RKO (cell line): Measurements from ENCODE around the gene MED13L.

ENCODE experiments used
- DNase-seq: peaks from one replicate; pipeline ENCODE4 v3.0.0-alpha.2; 2016; ENCODE audit warnings: low spot score

The MED13L gene

DNA sequence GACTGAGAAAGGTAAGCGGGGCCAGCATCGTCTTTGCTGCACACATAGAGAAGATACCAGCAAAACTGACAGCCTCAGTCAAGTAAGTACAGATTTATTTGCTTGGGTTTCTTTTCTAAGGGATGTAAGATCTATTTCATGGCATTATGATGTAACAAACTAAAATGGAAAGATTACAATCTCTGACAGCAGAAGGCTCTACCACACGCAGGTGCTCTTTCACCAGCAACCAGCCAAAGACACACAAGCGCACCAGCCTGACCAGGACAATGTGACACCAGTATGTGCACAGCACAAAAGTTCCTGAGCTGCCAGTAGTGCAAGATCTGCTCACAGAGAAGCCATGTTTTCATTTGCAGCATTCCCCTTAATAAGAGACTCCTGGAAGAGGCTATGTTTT lies 311.1 kb downstream of the MED13L start:
- no peak for DNase-seq

DNA sequence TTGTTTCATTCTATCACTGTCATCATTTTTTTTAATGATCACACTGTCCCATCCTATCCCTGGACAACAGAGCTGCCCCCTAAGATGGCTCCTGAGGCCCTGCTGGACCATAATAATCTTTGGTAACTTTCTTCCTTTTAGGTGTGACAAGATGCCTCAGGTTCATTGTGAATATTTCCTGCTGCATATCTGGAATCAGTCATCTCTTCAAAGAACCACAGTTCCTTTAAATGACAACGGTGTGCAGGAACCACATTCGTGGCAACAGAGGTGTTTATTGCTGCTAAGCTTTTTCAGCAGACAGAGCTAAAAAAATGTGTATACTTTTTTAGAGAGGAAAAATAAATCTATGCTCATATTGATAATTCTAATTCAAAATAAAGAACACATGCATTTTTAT lies 312.9 kb downstream of the MED13L start:
- no peak for DNase-seq

DNA sequence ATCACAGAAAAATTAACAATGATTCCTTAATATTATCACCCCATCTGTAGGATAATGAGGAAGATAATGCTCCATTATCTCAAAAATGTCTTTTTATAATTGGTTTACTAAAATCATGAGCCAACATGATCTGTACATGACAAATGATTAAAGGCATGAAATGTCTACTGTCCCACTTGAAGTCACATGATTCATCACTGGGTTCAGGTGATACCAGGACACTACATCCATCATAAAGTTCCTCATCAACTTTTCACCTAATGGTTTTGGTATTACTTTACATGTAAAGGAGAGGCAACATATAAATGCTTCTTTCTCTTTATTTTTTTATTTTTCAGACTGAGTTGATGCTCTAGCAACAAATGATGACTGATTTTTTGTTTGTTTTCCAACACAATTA lies 313.3 kb downstream of the MED13L start:
- DNase-seq: no peak

DNA sequence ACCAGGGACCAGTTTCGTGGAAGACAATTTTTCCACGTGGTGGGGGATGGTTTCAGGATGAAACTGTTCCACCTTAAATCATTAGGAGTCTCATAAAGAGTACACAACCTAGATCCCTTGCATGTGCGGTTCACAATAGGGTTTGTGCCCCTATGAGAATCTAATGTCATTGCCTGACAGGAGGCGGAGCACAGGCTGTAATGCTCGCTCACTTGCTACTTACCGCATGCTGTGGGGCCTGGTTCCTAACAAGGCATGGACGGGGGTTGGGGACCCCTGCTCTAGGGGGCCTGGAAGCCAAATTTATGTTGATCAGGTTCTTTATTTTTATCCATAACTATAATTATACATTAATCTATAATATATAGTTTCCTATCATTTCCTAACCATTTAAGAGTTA lies 315.3 kb downstream of the MED13L start:
- no peak for DNase-seq

DNA sequence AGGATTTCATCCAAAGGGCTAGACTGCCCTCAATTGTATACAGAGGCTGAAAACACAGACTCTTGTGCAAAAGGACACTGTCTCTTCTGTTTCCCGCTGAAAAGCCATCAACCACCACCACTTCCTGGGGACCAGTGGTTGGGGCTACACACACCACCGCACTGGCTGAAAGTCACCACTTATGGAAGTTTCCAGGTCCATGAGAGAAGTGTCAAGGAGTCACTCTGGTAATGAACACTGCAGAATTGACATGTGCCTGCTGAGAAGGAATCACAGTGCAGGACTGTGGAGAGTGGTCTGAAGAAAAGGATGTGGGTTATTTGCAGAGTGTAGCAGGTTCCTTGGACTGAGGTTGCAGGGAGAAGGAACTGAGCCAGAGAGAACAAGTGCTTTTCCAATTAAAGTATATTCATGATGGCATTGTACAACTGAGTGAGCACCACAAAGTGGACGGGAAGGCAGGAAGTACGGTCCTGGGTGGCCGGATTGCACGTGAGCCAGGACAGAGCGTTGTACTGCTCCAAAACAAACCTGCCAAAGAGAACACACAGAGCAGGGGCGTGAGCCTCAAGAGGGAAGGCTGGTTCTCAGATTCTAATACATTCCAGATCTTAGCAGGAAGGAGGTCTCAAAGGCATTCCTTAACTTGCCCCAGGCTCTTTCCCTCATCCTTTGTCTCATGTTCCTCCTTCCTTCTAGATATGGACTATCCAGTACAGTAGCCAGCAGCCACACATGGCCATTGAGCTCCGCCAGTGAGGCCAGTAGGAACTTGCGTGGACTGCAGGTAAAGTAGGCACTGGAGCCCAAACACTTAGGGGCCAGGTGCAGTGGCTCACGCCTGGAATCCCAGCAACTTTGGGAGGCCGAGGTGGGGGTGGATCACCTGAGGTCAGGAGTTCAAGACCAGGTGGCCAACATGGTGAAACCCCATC lies 316.4 kb downstream of the MED13L start:
- DNase-seq: no peak

DNA sequence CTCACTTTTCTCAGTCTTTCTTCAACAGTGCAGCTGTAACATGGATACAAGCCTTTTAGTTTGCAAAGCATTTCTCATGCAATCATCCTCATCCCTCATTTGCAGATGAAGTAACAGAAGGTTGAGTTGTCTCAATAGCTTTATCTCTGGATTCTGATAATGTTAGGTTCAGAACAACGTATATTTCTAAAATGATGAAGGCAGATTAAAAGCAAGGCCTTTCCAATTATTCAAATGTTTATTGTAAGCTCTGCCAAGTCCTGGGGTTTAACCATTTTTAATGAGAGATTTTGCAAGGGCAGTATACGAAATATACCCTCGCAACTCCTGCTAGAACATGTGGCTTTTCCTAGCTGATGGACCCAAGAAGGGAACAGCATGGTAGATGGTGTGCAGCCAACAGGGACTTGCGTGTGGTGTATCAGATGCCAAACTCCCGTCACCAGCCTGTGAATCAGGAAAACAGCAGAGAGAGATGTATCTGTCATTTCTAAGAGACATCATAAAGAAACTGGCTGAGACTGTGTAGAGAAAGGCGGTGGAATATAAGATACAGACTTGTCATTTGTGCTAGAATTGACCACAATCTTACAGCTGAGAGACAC lies 319.7 kb downstream of the MED13L start:
- DNase-seq: no peak

DNA sequence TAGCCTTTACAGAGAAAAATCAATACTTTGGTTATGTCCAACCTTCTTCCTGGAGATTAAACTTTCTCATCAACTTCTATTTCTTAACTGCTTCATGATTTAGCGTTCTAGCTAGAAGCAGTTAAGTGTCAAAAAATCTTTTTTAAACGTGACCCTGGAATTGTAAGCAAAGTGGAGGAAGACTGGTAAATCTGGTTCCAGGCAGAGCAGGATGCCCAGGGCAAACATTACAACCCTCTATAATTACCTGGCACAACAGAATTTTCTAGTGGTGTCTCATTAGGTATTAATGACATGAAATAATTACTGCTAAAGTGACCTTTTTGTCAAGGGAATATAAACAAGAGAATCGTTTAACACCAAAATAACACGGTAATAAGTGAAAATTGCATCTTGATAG lies 320.8 kb downstream of the MED13L start:
- DNase-seq: no peak

DNA sequence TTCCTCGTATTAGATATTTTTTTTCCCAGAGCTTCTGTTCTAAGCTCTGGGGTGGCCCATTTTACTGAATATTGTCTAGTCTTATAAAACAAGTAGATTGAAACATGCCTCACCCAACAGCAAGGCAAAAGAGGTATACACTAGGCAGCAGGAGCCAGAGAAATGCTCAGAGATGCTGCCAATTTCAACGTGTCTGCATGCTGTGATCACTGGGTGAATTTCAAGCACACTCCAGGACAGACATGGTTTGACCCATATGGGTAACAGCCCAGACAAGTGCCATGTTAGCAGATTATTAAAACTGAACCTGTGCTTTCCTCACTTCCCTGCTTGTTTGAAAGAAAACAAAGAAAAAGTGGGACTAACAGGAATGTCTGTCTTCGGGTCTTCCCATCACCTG lies 321.3 kb downstream of the MED13L start:
- DNase-seq: no peak

DNA sequence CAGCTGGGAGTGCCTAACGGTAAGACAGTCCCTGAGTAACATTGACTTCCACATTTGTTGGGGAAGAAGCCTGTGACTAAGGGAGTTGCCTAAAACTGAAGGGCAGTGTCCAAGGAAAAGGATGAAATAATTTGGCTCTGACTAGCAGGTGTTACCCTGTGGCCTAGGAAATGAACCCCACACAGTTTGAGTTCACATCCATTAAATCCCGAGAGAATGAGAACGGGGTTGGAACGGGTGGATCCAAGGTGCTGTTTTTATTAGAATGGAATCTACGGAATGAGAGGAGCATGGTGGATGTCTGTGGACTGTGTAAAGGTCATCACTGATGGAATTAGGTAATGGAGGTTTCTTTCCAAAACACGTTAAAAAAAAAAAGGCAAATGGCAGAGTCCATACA lies 324.0 kb downstream of the MED13L start:
- no peak for DNase-seq

DNA sequence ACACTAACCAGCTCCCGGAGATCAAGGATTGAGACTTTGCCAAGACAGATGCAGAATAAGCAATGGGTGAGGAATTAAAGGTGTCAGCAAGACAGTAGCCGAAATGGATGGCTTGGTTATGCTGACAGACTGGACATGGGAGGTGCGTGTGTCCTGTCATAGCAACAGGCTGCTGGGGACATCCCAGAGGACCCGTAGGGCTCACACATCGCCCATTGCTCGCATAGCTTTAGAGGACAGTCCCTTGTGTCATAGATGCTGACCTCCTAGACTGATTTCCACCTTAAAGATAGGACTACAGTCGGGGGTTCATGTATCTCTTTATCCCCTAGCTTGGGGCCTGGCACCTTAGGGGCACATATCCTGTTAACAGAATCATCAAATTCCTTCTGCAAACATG lies 324.5 kb downstream of the MED13L start:
- DNase-seq: no peak

DNA sequence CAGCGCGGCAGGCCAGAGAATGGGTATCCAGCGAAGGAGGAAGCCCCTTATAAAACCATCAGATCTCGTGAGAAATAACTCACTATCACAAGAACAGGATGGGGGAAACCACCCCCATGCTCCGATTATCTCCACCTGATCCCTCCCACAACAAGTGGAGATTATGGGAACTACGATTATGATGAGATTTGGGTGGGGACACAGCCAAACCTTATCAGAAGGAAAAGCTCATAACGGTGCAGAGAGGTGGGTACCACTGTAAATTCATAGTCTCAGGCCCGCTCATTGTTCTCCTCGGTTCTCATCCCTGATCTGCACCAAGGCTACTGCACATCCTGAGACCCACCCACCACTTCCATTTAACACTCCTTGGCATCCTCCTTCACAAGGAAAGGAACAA lies 326.5 kb downstream of the MED13L start:
- DNase-seq: no peak

DNA sequence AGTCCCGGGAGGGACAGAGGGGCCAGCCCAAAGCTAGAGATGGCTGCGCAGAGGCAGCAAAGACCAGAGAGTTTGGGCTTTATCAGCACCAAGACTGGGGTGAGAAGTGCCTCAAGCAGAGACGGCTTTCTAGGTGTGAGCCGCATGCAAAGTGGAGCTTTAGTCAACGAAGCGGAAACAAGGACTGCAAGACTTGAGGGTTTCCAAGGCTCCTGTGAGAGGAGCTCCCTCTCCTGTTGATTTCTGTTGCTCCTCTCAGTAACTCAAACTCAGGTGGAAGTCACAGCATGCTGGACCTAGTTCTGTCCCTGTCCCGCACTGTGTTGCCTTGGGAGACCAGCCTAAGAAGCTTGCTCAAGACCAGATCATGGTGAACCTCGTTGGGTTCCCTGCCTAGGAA lies 327.8 kb downstream of the MED13L start:
- no peak for DNase-seq

DNA sequence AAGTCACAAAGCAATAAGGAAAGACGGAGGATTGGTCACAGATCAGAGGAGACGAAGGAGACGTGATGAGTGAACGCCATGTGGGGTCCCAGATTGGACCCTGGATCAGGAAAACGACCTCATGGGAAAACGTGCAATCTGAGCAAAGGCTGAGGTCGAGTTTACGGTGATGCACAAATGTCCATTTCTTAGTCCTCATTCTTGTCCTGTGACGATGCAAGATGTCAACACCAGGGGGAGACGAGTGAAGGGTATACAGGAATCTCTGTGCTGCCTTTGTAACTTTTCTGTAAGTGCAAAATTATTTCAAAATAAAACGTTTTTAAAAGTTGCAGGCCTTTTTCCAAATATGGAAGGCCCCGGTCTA lies 329.8 kb downstream of the MED13L start:
- no peak for DNase-seq

DNA sequence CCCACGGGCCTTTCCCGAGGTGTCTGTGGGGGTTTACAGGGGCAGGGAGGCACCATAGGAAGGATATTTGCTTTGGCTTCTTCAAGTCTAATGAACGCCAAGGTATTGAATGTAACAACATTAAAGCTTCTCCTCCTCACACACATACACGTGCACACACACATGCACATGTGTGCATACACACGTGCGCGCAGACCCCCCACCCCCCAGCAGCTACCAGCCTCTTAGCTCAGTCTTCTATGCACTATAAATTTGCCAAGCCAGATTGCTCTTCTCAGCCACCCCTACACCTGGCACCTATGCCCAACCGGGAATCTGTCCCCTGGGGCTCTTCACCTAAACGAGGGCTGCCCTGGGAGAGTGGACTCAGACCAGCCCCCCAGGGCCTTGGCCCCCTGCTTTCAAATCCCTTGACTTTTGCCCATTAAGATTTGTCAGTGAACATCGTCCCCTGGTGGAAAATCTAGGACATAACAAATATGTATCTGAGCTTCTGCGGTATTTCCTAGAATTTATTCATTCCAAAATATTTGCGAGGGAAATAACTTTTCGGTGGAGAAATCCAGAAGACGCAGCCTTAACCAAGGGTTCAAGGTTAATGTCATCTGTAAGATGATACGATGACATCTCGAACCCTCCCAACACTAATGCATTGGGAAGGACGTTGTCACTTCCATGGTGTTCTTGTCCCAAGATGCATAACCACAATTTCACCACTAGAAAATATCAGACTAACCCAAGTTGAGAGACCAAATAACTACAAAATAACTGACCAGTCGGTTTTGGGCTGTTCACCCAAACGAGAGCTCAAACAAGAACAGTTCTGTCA lies 330.4 kb downstream of the MED13L start:
- DNase-seq: no peak

DNA sequence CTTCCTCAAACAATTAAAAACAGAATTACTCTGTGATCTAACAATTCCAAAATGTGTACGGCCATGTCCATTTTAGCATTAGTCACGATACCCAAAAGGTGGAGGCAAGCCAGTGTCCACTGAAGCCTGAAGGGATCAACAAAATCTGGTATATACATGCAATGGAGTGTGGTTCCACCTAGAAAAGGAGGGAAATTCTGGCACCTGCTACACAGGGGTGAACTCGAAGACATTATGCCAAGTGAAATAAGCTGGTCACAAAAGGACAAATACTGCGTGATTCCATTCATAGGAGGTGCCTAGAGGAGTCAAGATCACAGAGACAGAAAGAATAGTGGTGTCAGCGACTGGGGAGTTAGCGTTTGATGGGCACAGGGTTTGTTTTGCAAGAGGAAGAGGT lies 331.4 kb downstream of the MED13L start:
- DNase-seq: no peak

DNA sequence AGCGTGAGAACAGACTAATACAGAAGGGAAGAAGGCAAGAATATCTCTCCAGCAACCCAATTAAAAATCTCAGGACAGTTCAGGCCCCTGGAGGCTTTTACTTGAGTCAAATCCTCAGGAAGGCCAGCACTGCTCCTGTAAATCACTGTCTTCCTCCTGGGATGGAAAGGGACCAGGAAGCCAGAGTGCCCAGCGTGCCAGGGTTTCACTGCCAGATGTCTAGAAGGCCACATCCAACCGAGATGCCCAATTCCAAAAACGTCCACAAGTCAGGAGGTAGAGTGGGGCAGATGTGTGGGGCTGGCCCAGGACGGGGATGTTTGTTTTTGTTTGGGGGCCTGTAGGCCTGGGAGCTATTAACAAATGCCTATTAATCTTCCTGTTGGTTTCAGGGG lies 332.0 kb downstream of the MED13L start:
- DNase-seq: no peak

DNA sequence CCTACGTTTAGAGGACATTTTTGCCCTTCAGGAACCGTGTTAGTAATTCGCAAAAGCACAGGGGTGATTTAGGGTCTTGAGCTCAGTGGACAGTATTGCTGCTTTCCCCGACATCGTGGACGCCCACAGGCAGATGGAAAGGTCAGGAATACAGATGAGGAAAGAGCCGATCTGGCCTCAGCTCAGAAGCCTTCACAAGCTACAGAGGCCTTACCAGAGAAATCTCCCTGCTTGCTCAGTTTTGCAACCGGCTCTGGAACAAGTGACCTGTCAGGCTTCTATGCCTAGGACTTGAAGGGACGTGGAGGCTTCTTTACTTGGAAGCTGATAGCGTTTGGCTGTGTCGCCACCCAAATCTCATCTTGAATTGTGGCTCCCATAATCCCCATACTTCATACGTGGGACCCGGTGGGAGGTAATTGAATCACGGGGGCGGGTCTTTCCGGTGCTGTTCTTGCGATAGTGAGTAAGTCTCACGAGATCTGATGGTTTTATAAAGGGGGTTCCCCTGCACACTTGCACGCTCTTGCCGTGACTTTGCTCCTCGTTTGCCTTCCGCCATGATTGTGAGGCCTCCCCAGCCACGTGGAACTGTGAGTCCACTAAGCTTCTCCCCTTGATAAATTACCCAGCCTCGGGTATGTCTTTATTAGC lies 332.5 kb downstream of the MED13L start:
- DNase-seq: no peak

DNA sequence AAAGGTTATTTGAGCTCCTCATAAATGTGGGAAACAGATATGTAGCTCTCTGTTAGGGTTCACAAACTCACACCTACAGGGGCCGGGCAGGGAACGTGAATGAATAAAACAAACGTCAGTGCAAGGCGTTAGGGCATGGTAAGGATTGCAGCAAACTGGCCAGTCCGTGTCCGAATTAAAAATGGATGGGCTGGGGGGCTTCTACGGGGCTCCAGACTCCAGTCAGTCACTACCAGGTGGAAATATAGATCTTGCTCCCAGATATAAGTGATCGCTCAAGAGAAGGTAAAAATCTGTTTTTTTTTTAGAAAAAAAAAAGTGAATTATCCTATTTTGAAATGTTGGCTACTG lies 333.1 kb downstream of the MED13L start:
- DNase-seq: no peak

DNA sequence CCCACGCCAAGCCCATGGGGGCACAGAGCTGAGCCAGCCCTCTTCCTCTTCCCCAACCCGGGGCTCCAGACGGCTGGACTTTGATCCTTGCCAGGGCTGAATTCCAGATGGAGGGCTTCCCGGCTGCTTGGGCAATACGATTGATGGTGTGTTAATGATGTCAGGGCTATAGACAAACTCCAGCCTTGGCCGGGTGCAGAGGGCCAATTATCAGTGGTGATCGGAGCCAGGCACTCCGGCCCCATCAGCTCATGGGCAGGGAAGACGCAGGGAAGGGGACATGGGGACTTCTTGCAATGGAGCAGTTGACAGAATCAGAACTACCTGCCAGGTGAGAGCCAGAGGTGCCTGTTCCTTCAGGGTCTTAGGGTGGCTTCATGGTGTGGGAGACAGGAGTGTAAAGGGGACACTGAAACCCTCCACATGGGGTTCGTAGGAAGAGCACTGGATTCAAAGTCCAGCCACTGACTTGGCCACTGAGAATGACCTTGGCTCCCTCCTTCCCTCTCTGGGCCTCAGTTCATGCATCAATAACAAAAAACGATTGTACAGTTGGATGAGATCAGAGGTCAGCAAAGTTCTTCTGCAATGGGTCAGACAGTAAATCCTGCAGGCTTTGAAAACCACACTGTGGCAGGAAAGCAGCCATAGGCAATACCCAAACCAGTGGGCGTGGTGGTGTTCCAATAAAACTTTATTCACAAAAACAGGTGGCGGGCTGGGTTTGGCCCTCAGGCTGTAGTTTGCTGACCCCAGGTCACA lies 333.7 kb downstream of the MED13L start:
- no peak for DNase-seq

DNA sequence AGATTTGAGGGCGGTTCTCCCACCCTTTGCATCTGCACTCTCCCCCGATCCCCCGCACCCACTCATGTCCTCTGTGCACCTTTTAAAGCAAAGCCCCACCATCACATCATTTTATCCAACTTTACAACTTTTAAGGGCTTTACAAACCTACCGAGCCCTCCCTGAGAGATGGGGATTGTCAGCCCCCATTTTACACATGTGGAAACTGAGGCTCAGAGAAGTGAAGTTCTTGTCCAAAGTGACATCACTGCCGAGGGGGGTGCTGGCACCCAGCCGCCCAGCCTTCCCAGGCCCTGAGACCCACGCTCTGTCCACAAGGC lies 334.2 kb downstream of the MED13L start:
- no peak for DNase-seq

DNA sequence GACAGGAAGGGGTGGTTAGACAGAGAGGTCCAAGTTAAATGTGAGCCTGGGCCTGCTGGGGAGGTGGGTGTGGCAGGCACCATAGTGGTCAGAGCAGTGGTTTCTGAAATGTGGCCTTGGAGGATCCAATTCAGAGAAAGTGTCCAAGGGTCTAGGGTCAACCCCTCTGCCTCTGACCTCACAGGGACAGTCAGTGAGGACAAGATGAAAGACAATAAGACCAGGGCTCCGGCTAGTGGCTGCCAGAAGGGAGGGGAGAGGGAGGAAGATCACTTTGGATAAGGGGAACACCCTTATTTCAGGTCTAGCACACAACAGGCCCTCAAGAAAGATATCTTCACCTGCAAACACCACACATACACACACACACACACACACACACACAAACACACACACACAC lies 335.1 kb downstream of the MED13L start:
- no peak for DNase-seq

DNA sequence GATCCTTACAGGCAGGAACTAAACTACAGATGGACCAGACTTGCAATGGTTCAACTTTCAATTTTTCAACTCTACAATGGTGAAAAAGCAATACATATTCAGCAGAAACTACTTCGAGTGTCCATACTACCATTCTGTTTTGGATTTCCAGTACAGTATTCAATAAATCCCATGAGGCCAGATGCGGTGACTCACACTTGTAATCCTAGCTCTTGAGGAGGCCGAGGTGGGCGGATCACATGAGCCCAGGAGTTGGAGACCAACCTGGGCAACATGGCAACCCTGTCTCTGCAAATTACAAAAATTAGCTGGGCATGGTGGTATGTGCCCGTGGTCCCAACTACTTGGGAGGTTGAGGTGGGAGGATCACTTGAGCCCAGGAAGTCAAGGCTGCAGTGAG lies 336.1 kb downstream of the MED13L start:
- no peak for DNase-seq
